ENCODE results near the gene UBE2M.
"Not testable (repeated sequence)": the region's sequence is repeated elsewhere in the genome, so short reads cannot be mapped to it uniquely, and the experiment has no call there.

UBE2M gene

GRCh38 chr19:58511353-58512208, 46.8 kb downstream of the UBE2M start, which contains the start of gene SLC27A5:
TSS of gene SLC27A5 (minus strand) at chr19:58511992. CDS start at chr19:58511955, 37 bp downstream.
- DNase-seq, result no peak

- DNase-seq, result no peak
These were observed 48.1 kb downstream of the UBE2M start for GRCh38 chr19:58510084-58510862.

GRCh38 chr19:58509731-58510083, 48.7 kb downstream of the UBE2M start:
- DNase-seq, result no peak

GRCh38 chr19:58507602-58508223, 50.7 kb downstream of the UBE2M start:
- not testable (repeated sequence) for DNase-seq

Measured in NCI-H2171 (cell line).